Measurements from ENCODE around the gene MYLK3.

The MYLK3 gene

GRCh38 chr16:46756772-46757171 is 8.6 kb upstream of the MYLK3 start:
- Histone ChIP-seq H3K4me1 (ENCODE audit: insufficient read depth, low read length) (no peaks in the 10 kb centered on the region), H3K27me3 (ENCODE audit: control insufficient read depth in 1 of 2, insufficient read depth in 2 of 2, low read length in 2 of 2) (no peaks in the 10 kb centered on the region), H3K36me3 (ENCODE audit: insufficient read depth, low read length) (no peaks in the 10 kb centered on the region), H3K9ac (ENCODE audit: low read length) (no peak overlapping the region), H3K27ac (ENCODE audit: low read depth, low read length) (no peak overlapping the region), H3K9me3 (ENCODE audit: low read length) (no peaks in the 10 kb centered on the region), H3K4me3 (ENCODE audit: low read depth in 1 of 2, low read length in 2 of 2) (no peak overlapping the region)

- Histone ChIP-seq H3K27ac (ENCODE audit: low read depth, low read length) (no peak overlapping the region), H3K4me1 (ENCODE audit: insufficient read depth, low read length) (no peaks in the 10 kb centered on the region), H3K9ac (ENCODE audit: low read length) (no peak overlapping the region), H3K27me3 (ENCODE audit: control insufficient read depth in 1 of 2, insufficient read depth in 2 of 2, low read length in 2 of 2) (no peaks in the 10 kb centered on the region), H3K9me3 (ENCODE audit: low read length) (no peaks in the 10 kb centered on the region), H3K36me3 (ENCODE audit: insufficient read depth, low read length) (no peaks in the 10 kb centered on the region), H3K4me3 (ENCODE audit: low read depth in 1 of 2, low read length in 2 of 2) (no peak overlapping the region)
These were observed 4.9 kb upstream of the MYLK3 start for GRCh38 chr16:46753015-46753414.

- H3K4me1 ChIP-seq (ENCODE audit: insufficient read depth, low read length): no peaks in the 10 kb centered on the region
- no peaks in the 10 kb centered on the region for H3K36me3 ChIP-seq (ENCODE audit: insufficient read depth, low read length)
- no peaks in the 10 kb centered on the region for H3K27me3 ChIP-seq (ENCODE audit: control insufficient read depth in 1 of 2, insufficient read depth in 2 of 2, low read length in 2 of 2)
- no peak overlapping the region for H3K27ac ChIP-seq (ENCODE audit: low read depth, low read length)
- no peak overlapping the region for H3K4me3 ChIP-seq (ENCODE audit: low read depth in 1 of 2, low read length in 2 of 2)
- H3K9ac ChIP-seq (ENCODE audit: low read length): no peak overlapping the region
- H3K9me3 ChIP-seq (ENCODE audit: low read length): no peaks in the 10 kb centered on the region
These were observed 3.2 kb upstream of the MYLK3 start for GRCh38 chr16:46751381-46751780.

- Histone ChIP-seq H3K9me3 (ENCODE audit: low read length) (no peaks in the 10 kb centered on the region), H3K4me3 (ENCODE audit: low read depth in 1 of 2, low read length in 2 of 2) (no peak overlapping the region), H3K4me1 (ENCODE audit: insufficient read depth, low read length) (no peaks in the 10 kb centered on the region), H3K36me3 (ENCODE audit: insufficient read depth, low read length) (no peaks in the 10 kb centered on the region), H3K27me3 (ENCODE audit: control insufficient read depth in 1 of 2, insufficient read depth in 2 of 2, low read length in 2 of 2) (no peaks in the 10 kb centered on the region), H3K9ac (ENCODE audit: low read length) (no peak overlapping the region), H3K27ac (ENCODE audit: low read depth, low read length) (no peak overlapping the region)
These were observed 896 bp upstream of the MYLK3 start for GRCh38 chr16:46748775-46749705.

DNA sequence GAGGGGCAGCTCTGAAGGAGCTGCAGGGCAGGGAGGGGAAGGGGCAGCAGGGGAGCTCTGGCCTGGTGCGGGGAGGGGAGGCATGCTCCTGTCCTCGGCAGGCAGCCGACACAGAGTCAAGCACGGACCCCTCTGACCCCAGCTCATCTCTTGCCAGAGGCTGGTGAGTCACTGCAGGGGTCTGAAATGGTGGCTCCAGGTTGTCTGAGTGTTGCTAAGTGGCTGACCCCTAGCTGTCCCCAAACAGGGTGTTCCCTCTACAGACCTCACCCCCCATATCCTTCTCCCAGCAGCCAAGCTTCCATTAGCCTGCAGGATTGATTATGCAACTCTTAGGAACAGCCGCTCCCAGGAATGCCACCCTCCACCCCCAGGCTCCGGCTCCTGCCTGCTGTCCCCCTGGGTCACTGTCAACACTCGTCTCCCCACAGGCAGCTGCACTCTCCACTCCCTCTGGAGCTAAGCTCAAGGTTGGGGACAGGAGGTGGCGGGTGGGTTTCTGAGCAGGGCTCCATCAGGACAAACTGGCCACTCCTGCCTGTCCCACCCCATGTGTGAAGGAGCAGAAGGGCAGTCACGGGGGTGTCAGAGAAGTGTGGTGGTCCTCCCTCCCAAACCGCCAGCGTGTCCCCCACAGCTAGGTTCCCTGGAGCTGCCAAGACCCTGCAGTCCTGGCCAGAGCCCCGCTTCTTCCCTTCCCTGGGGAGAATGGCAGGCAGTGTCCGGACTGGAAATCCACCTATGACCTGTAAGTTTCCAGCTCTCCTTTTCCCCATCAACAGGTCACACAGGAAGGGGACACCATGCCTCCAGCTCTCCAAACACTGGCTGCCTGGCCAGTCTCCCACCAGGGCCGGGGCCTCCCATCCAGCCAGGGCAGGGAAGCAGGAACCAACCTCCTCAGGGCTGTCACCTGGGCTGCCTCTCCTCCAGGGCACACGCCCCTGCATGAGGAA is 1.0 kb downstream of the MYLK3 start:
- Histone ChIP-seq H3K36me3 (ENCODE audit: insufficient read depth, low read length) (no peaks in the 10 kb centered on the region), H3K4me3 (ENCODE audit: low read depth in 1 of 2, low read length in 2 of 2) (no peak overlapping the region), H3K4me1 (ENCODE audit: insufficient read depth, low read length) (no peaks in the 10 kb centered on the region), H3K27me3 (ENCODE audit: control insufficient read depth in 1 of 2, insufficient read depth in 2 of 2, low read length in 2 of 2) (no peaks in the 10 kb centered on the region), H3K9me3 (ENCODE audit: low read length) (no peaks in the 10 kb centered on the region), H3K27ac (ENCODE audit: low read depth, low read length) (no peak overlapping the region), H3K9ac (ENCODE audit: low read length) (no peak overlapping the region)

- Histone ChIP-seq H3K27ac (ENCODE audit: low read depth, low read length) (no peak overlapping the region), H3K9ac (ENCODE audit: low read length) (no peak overlapping the region), H3K4me3 (ENCODE audit: low read depth in 1 of 2, low read length in 2 of 2) (no peak overlapping the region), H3K4me1 (ENCODE audit: insufficient read depth, low read length) (no peaks in the 10 kb centered on the region), H3K9me3 (ENCODE audit: low read length) (no peaks in the 10 kb centered on the region), H3K27me3 (ENCODE audit: control insufficient read depth in 1 of 2, insufficient read depth in 2 of 2, low read length in 2 of 2) (no peaks in the 10 kb centered on the region), H3K36me3 (ENCODE audit: insufficient read depth, low read length) (no peaks in the 10 kb centered on the region)
These were observed 2.5 kb downstream of the MYLK3 start for GRCh38 chr16:46745617-46746016.

DNA sequence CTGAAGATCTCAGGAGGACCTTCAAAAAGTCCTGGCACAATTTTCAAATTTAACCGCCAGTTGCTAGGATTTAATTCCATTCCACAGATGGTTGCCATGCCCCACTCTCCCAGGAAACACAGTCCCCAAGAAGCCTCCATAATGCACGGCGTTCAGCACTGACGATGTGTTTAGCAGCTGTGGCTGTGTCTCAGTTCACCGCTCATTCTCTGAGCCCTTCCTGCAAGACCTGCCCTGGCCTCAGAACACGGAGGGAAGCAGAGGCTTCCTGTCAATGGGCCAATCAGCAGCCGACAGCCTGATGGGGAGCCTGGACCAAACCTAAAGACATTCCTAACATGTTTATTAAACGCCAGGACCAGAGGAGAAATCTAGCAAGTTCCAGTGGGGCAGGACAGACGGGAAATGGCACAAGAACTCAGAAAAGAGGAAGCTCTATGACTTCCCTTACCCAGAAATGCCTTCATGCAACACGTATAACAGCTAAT is 4.9 kb downstream of the MYLK3 start:
- Histone ChIP-seq H3K4me1 (ENCODE audit: insufficient read depth, low read length) (no peaks in the 10 kb centered on the region), H3K27ac (ENCODE audit: low read depth, low read length) (no peak overlapping the region), H3K4me3 (ENCODE audit: low read depth in 1 of 2, low read length in 2 of 2) (no peak overlapping the region), H3K9ac (ENCODE audit: low read length) (no peak overlapping the region), H3K36me3 (ENCODE audit: insufficient read depth, low read length) (no peaks in the 10 kb centered on the region), H3K27me3 (ENCODE audit: control insufficient read depth in 1 of 2, insufficient read depth in 2 of 2, low read length in 2 of 2) (no peaks in the 10 kb centered on the region), H3K9me3 (ENCODE audit: low read length) (no peaks in the 10 kb centered on the region)

GRCh38 chr16:46739934-46740333 is 8.2 kb downstream of the MYLK3 start:
- Histone ChIP-seq H3K9ac (ENCODE audit: low read length) (no peak overlapping the region), H3K27ac (ENCODE audit: low read depth, low read length) (no peak overlapping the region), H3K36me3 (ENCODE audit: insufficient read depth, low read length) (no peaks in the 10 kb centered on the region), H3K9me3 (ENCODE audit: low read length) (no peaks in the 10 kb centered on the region), H3K4me3 (ENCODE audit: low read depth in 1 of 2, low read length in 2 of 2) (no peak overlapping the region), H3K4me1 (ENCODE audit: insufficient read depth, low read length) (no peaks in the 10 kb centered on the region), H3K27me3 (ENCODE audit: control insufficient read depth in 1 of 2, insufficient read depth in 2 of 2, low read length in 2 of 2) (no peaks in the 10 kb centered on the region)

GRCh38 chr16:46737621-46738214 is 10.4 kb downstream of the MYLK3 start:
- Histone ChIP-seq H3K9me3 (ENCODE audit: low read length) (no peaks in the 10 kb centered on the region), H3K36me3 (ENCODE audit: insufficient read depth, low read length) (no peaks in the 10 kb centered on the region), H3K27ac (ENCODE audit: low read depth, low read length) (no peak overlapping the region), H3K27me3 (ENCODE audit: control insufficient read depth in 1 of 2, insufficient read depth in 2 of 2, low read length in 2 of 2) (no peaks in the 10 kb centered on the region), H3K4me1 (ENCODE audit: insufficient read depth, low read length) (no peaks in the 10 kb centered on the region), H3K9ac (ENCODE audit: low read length) (no peak overlapping the region), H3K4me3 (ENCODE audit: low read depth in 1 of 2, low read length in 2 of 2) (no peak overlapping the region)

DNA sequence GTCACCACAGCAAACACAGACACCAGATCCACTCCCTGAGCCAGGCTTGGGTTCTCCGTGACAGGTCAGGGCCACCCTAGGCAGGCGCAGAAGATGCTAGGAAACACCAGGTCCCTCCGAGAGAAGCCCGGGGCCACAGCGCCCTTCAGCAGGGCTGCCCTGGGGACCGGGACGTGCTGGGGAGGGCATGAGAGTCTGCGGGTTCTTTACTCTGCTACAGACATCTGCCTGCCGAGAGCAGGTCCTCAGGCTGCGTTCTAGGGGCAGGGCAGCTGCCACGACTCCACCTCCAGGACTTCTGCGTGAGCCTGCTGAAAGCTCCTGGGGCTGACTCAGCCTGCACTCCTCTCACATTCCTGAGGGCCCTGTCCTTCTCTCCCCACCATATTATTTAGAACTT is 11.4 kb downstream of the MYLK3 start:
- no peak overlapping the region for H3K9ac ChIP-seq (ENCODE audit: low read length)
- no peak overlapping the region for H3K4me3 ChIP-seq (ENCODE audit: low read depth in 1 of 2, low read length in 2 of 2)
- H3K36me3 ChIP-seq (ENCODE audit: insufficient read depth, low read length): no peaks in the 10 kb centered on the region
- H3K9me3 ChIP-seq (ENCODE audit: low read length): no peaks in the 10 kb centered on the region
- H3K4me1 ChIP-seq (ENCODE audit: insufficient read depth, low read length): no peaks in the 10 kb centered on the region
- no peaks in the 10 kb centered on the region for H3K27me3 ChIP-seq (ENCODE audit: control insufficient read depth in 1 of 2, insufficient read depth in 2 of 2, low read length in 2 of 2)
- no peak overlapping the region for H3K27ac ChIP-seq (ENCODE audit: low read depth, low read length)

DNA sequence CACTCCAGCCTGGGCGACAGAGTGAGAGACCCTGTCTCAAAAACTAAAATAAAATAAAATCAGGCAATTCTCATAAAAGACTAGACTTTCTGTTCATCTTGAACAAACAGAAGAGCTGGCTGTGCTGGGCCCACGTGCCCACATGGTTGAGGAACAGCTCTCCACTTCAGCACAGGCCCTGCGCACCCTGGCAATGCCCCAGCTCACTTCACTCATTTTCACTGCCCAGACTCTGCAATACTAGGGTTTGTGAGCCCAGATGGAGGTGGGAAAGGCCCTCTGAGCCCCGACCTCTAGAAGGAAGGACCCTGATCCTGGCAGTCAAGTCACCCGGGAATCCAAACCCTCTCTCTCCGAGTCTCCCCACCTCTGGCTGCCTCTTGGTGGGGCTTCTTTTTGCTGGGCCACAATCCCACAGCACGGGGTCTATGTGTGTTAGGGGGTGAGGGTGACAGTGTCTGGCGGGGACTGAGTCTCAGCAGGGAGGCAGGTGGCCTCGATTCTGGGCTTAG is 14.8 kb downstream of the MYLK3 start:
- Histone ChIP-seq H3K9me3 (ENCODE audit: low read length) (no peaks in the 10 kb centered on the region), H3K27ac (ENCODE audit: low read depth, low read length) (no peak overlapping the region), H3K4me1 (ENCODE audit: insufficient read depth, low read length) (no peaks in the 10 kb centered on the region), H3K36me3 (ENCODE audit: insufficient read depth, low read length) (no peaks in the 10 kb centered on the region), H3K27me3 (ENCODE audit: control insufficient read depth in 1 of 2, insufficient read depth in 2 of 2, low read length in 2 of 2) (no peaks in the 10 kb centered on the region), H3K9ac (ENCODE audit: low read length) (no peak overlapping the region), H3K4me3 (ENCODE audit: low read depth in 1 of 2, low read length in 2 of 2) (no peak overlapping the region)
